Heart right ventricle (tissue), 16 donors: ENCODE results near the gene KRTAP5-1. TPM values are rescaled to one million over a fixed set of nuclear protein-coding genes. Genes with fewer than 3 reads are reported as not detected.

Source experiments
- ATAC-seq, 8 donors: fragments of 200-7000 bp; cut with Tn5 transposase; one replicate each; pipeline ENCODE4 v1.9.1; 2020; ENCODE audit warnings: mild to moderate bottlenecking in 8 of 8, moderate library complexity in 8 of 8, moderate number of reproducible peaks in 1 of 8
- DNase-seq, 2 donors: peaks; one replicate each; pipeline ENCODE4 v3.0.0-alpha.2; 2020
- H3K27ac ChIP-seq, 10 donors: fragments of 200-600 bp; sonication (generic) in 2 of 10; one replicate each; pipeline versions ENCODE4 v1.5.0 to v1.8.0; 2020 to 2022; ENCODE audit warnings: mild to moderate bottlenecking in 3 of 10
- H3K27me3 ChIP-seq, 7 donors: fragments of 200-600 bp; one replicate each; pipeline ENCODE4 v1.8.0; 2021 to 2022; ENCODE audit warnings: mild to moderate bottlenecking in 2 of 7
- H3K36me3 ChIP-seq, 9 donors: fragments of 200-600 bp; sonication (generic) in 1 of 9; one replicate each; pipeline versions ENCODE4 v1.5.0 to v1.8.0; 2020 to 2022; ENCODE audit warnings: mild to moderate bottlenecking in 2 of 9
- H3K4me1 ChIP-seq, 9 donors: fragments of 200-600 bp; sonication (generic) in 1 of 9; one replicate each; pipeline versions ENCODE4 v1.5.0 to v1.8.0; 2020 to 2022; ENCODE audit warnings: mild to moderate bottlenecking in 4 of 9
- H3K4me3 ChIP-seq, 10 donors: fragments of 200-600 bp; sonication (generic) in 2 of 10; one replicate each; pipeline versions ENCODE4 v1.5.0 to v1.8.0; 2020 to 2022; ENCODE audit warnings: mild to moderate bottlenecking in 7 of 10, moderate library complexity in 2 of 10
- H3K9me3 ChIP-seq, 11 donors: fragments of 200-600 bp in 10 of 11; sonication (generic) in 2 of 11; one replicate each; pipeline versions ENCODE4 v1.5.0 to v1.8.0; 2013 to 2022; ENCODE audit warnings: mild to moderate bottlenecking in 2 of 11, control low read depth in 1 of 11, moderate library complexity in 1 of 11
- WGBS, 2 donors: extraction: QIAGEN DNeasy Blood & Tissue Kit; methylation state at CpG; one replicate each; pipeline ENCODE4 v1.1.7; 2013; ENCODE audit warnings: inconsistent platforms in 1 of 2; 5-methylcytosine and 5-hydroxymethylcytosine counted together
- intact Hi-C, 10 donors: fragments of 100-400 bp; cut with DNase I; formaldehyde crosslinking; loops; one replicate each; pipeline versions ENCODE4 v1.11.1 to v1.14.2; 2022
- polyA plus RNA-seq, 2 donors: library from polyadenylated mRNA; stranded (reverse); fragments of 200-250 nt; gene quantifications; one replicate each; pipeline ENCODE4 v1.2.3, GENCODE V29; 2013
- total RNA-seq, 10 donors: library from RNA; stranded (reverse); fragmentation: NEBNext Ultra II Directional in 3 of 10; extraction: Animal tissue kit (Norgen Biotek cat#: 25700) in 3 of 10; gene quantifications; one replicate each; pipeline versions ENCODE4 v1.2.1 to v1.2.4, GENCODE V29; 2021 to 2023
- TF ChIP-seq, protein P1 (sequence below), 9 donors: fragments of 200-600 bp; sonication (generic) in 2 of 9; IDR thresholded peaks; one replicate each; pipeline versions ENCODE4 v1.5.0 to v1.8.0; 2021 to 2022; ENCODE audit warnings: antibody characterized with exemption in 9 of 9, mild to moderate bottlenecking in 5 of 9, moderate library complexity in 1 of 9
- donor health status: Arrhythmogenic right ventricular cardiomyopathy.
- donor health status: ischemic (EF 13 %, LVEDD 7.1; RV severe dilation, severe dysfunction).
- donor health status: healthy with polysubstance abuse.
- donor health status: DM: no; HTN: yes; CAD: no.
- donor health status: DM: no; HTN: no; CAD: no.
- donor health status: ischemic (EF 25% LVEDD 6.9; RV normal size, moderate dysfunction).
- donor health status: ischemic (EF 25% LVEDD 5.7; RV mildly dilated, moderate dysfunction).
- donor health status: healthy.
- donor health status: DM: yes; HTN: yes; CAD: no.
- donor health status: Ischemic cardiomyopathy.
- donor health status: ischemic (EF 35%, LVEDD 5.7; RV mildly dilated, moderate dysfunction).
- donor health status: nonischemic (EF 11% LVEDD 7.7; RV severe dilation, severe dysfunction).
- donor health status: DM: yes; HTN: yes; CAD: no.
- donor health status: PGD.
- donor health status: ischemic (EF 29% LVEDD 5.4; RV normal size, mild dysfunction).
- donor health status: nonischemic (EF 23%, LVEDD 6.1; RV moderate dilation, normal function).

Gene KRTAP5-1
- total and polyA plus RNA-seq, 12 donors: not detected

DNA sequence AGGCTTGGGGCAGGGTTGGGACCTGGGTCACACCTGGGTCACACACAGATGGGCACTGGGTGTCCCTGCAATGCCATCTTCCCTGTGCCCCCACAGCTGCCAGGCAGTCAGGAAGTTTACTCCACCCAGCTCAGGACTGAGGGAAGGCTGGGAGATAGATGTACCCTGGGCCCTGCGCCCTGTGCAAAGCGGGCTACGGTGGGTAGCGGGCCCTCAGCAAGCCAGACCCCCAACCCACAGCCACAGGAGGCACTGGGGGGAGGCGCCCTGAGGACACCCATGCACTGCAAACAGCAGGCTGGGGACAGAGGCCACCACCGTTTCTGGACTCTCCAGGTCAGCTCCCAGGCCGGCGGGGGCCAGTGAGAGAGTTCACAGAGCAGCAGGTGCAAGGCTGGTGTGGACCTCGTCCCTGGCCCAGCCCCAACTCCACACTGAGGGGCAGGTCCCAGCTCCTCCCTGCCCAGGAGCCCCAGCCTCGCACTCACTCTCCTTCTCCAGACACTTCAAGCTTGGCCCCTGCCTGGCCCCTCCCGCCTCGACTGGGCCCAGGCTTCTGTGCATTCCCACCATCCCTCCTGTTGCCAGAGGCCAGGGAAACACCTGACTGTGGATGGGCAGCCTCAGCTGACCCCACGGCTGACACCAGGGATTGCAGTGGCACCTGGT is 17.9 kb downstream of the KRTAP5-1 start:
- 65 to 71% methylated on average over 13 of the region's 13 CpGs for WGBS, 2 donors
- Histone ChIP-seq H3K27me3 (peaks cover 0 to 20% (median 0%) of the 10 kb centered on the region in 7 donors), H3K27ac (peak overlapping the region in 4 of 10 donors; percentile 4 to 44 (median 26)), H3K4me3 (no peak overlapping the region), H3K4me1 (peaks cover 10 to 77% (median 50%) of the 10 kb centered on the region in 9 donors), H3K36me3 (peaks cover 0 to 42% (median 8%) of the 10 kb centered on the region in 9 donors), H3K9me3 (no peaks in the 10 kb centered on the region)
- DNase-seq (no peak), ATAC-seq (no peak)
- intact Hi-C loops: no loop called here
- TF ChIP-seq, protein P1, sequence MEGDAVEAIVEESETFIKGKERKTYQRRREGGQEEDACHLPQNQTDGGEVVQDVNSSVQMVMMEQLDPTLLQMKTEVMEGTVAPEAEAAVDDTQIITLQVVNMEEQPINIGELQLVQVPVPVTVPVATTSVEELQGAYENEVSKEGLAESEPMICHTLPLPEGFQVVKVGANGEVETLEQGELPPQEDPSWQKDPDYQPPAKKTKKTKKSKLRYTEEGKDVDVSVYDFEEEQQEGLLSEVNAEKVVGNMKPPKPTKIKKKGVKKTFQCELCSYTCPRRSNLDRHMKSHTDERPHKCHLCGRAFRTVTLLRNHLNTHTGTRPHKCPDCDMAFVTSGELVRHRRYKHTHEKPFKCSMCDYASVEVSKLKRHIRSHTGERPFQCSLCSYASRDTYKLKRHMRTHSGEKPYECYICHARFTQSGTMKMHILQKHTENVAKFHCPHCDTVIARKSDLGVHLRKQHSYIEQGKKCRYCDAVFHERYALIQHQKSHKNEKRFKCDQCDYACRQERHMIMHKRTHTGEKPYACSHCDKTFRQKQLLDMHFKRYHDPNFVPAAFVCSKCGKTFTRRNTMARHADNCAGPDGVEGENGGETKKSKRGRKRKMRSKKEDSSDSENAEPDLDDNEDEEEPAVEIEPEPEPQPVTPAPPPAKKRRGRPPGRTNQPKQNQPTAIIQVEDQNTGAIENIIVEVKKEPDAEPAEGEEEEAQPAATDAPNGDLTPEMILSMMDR (IDR thresholded peaks at IDR 0.05): no peak

DNA sequence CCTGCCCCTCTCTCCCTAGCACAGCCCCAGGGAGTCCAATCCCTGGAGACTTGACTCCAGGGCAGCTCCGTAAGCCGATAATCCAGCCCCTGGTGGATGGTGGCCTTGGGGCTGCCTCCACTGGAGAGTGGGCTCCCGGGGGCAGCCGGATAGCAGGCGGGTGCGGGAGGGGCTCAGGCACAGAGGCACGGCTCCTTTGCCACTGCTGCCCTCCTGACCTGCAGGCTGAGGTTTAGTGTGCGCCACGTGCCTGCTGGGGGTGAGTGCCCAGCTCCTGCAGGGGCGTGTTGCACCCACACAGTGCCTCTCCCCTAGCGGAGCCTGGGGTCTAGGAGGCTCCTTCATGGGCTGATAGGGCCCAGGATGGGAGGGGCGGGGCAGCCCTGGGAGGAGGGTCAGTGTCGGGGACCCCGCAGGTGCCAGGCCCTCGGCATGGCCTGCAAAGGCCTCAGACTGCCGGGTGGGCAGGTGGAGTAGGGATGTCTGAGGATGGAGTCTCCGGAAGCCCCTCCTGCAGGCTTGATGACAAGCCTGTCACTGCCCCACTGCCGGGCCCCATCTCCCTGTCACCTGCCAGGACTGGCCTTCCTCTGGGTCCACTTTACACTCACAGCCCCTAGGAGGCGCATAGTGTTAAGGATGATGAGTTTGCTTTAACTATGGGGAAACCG is 18.6 kb downstream of the KRTAP5-1 start:
- H3K27me3 ChIP-seq: peaks cover 0 to 19% (median 0%) of the 10 kb centered on the region in 7 donors
- H3K4me1 ChIP-seq: peaks cover 10 to 77% (median 50%) of the 10 kb centered on the region in 9 donors
- H3K9me3 ChIP-seq: no peaks in the 10 kb centered on the region
- ATAC-seq (no peak), DNase-seq (no peak)
- TF ChIP-seq, protein P1 (IDR thresholded peaks at IDR 0.05): no peak
- peaks cover 0 to 48% (median 8%) of the 10 kb centered on the region in 9 donors for H3K36me3 ChIP-seq
- H3K27ac ChIP-seq: peak overlapping the region in 2 of 10 donors; percentile 25 to 44
- 82 to 85% methylated on average over 20 of the region's 20 CpGs for WGBS, 2 donors
- intact Hi-C loops: no loop called here
- no peak overlapping the region for H3K4me3 ChIP-seq

DNA sequence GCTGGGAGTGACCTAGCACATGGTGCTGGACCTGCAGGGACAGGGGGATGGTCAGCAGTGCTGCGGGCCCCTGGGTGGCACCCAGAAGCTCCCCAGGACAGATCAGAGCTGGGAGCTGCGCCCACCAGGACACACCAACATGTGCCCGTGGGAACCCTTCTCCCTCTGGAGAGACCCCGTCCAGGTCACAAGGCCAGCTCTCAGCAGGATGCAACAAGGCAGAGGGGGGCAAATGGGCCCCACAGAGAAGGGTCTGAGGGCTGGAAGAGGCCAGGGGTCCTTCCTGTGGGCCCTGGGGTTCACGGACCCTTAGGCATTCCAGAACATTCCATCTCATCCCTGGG is 19.2 kb downstream of the KRTAP5-1 start:
- DNase-seq (no peak), ATAC-seq (no peak)
- 91 to 93% methylated on average over 5 of the region's 5 CpGs for WGBS, 2 donors
- peaks cover 0 to 55% (median 8%) of the 10 kb centered on the region in 9 donors for H3K36me3 ChIP-seq
- peaks cover 10 to 75% (median 45%) of the 10 kb centered on the region in 9 donors for H3K4me1 ChIP-seq
- H3K27ac ChIP-seq: peak overlapping the region in 1 of 10 donors; percentile 77
- intact Hi-C loops: no loop called here
- H3K27me3 ChIP-seq: peaks cover 0 to 13% (median 0%) of the 10 kb centered on the region in 7 donors
- H3K9me3 ChIP-seq: no peaks in the 10 kb centered on the region
- TF ChIP-seq, protein P1 (IDR thresholded peaks at IDR 0.05): no peak
- H3K4me3 ChIP-seq: no peak overlapping the region

DNA sequence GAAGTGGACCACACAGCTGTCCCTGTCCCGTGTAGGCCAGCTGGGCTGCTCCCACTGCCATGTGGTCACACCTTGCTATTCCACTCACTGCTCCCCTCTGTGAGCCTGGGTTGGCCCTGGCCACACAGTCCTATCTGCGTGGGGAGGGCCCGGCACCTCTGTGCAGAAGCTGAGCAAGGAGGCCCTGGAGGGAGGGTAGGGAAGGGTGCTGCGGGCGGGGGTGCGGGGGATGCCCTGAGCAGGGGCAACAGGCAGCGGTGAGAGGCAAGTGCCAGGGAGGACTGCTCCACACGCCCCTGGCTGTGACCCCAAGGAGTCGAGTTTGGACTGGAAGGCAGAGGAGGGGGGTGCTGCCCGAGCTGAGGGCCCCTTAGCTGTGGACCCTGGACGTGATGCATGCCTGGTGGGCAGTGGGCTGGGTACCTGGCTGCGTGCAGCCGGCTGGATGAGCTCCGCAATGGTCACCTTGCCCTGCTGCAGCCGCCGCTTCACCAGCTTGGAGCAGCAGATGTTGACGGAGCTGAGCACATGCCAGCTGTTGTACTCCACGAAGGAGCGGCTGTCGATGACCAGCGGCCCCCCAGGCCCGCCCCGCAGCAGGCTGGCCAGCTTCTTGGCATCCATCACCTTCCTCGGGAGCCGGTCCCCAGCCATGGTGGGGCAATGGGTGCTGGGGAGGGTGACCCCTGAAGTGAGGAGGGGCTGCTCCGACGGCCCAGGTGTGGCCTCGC is 19.7 kb downstream of the KRTAP5-1 start:
- intact Hi-C loops: no loop called here
- TF ChIP-seq, protein P1 (IDR thresholded peaks at IDR 0.05): no peak
- Histone ChIP-seq H3K36me3 (peaks cover 0 to 60% (median 11%) of the 10 kb centered on the region in 9 donors), H3K4me1 (peaks cover 6 to 75% (median 41%) of the 10 kb centered on the region in 9 donors), H3K9me3 (no peaks in the 10 kb centered on the region), H3K4me3 (no peak overlapping the region), H3K27me3 (peaks cover 0 to 7% (median 0%) of the 10 kb centered on the region in 7 donors), H3K27ac (peak overlapping the region in 5 of 10 donors; percentile 51 to 79 (median 77))
- no peak for DNase-seq
- peak in 1 of 8 donors; percentile 1 for ATAC-seq
- 81 to 86% methylated on average over 28 of the region's 28 CpGs for WGBS, 2 donors
